Endothelial cell of umbilical vein (primary cell): ENCODE data around the gene C22orf39.

Experiments
- FOS ChIP-seq: IDR thresholded peaks from 2 replicates; pipeline ENCODE4 v1.6.1; 2011; ENCODE audit warnings: mild to moderate bottlenecking, low read length, moderate library complexity, borderline replicate concordance; ENCODE audit not compliant: insufficient read depth
- POLR2A ChIP-seq: IDR thresholded peaks from 2 replicates; pipeline ENCODE4 v1.6.1; 2012; ENCODE audit warnings: low read depth, mild to moderate bottlenecking, control low read depth, low read length
- POLR2AphosphoS5 ChIP-seq: IDR thresholded peaks from 2 replicates; pipeline ENCODE4 v1.6.1; 2012; ENCODE audit warnings: low read depth, mild to moderate bottlenecking, control low read depth, low read length, moderate library complexity; ENCODE audit not compliant: insufficient read depth
- TF ChIP-seq, protein P1 (sequence below): IDR thresholded peaks from 2 replicates; pipeline ENCODE4 v1.6.1; 2011; ENCODE audit not compliant: insufficient read depth, insufficient read length
- TF ChIP-seq, protein P2 (sequence below), 2 donors: IDR thresholded peaks; 1 replicate in 1 of 2; 2 replicates in 1 of 2; pipeline ENCODE4 v1.5.1; 2011; ENCODE audit warnings: low read length in 2 of 2, mild to moderate bottlenecking in 2 of 2, moderate library complexity in 2 of 2, control low read depth in 1 of 2, inconsistent platforms in 1 of 2, low read depth in 1 of 2; ENCODE audit not compliant: insufficient read depth in 1 of 2; ENCODE audit errors: extremely low read depth in 1 of 2

GRCh38 chr22:19432133-19432851 is 15.2 kb downstream of the C22orf39 start, which contains the start of gene MRPL40:
- TF ChIP-seq, protein P1, sequence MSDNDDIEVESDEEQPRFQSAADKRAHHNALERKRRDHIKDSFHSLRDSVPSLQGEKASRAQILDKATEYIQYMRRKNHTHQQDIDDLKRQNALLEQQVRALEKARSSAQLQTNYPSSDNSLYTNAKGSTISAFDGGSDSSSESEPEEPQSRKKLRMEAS, result peak; percentile 45
- peak; percentile 18 for TF ChIP-seq FOS
- TF ChIP-seq POLR2AphosphoS5, result peak; percentile 96
- TF ChIP-seq, protein P2, sequence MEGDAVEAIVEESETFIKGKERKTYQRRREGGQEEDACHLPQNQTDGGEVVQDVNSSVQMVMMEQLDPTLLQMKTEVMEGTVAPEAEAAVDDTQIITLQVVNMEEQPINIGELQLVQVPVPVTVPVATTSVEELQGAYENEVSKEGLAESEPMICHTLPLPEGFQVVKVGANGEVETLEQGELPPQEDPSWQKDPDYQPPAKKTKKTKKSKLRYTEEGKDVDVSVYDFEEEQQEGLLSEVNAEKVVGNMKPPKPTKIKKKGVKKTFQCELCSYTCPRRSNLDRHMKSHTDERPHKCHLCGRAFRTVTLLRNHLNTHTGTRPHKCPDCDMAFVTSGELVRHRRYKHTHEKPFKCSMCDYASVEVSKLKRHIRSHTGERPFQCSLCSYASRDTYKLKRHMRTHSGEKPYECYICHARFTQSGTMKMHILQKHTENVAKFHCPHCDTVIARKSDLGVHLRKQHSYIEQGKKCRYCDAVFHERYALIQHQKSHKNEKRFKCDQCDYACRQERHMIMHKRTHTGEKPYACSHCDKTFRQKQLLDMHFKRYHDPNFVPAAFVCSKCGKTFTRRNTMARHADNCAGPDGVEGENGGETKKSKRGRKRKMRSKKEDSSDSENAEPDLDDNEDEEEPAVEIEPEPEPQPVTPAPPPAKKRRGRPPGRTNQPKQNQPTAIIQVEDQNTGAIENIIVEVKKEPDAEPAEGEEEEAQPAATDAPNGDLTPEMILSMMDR (IDR thresholded peaks at IDR 0.05; ENCODE audit: extremely low read depth in 1 of 2, insufficient read depth in 1 of 2, low read depth in 1 of 2, low read length in 2 of 2), result no peak
- peak; percentile 95 for TF ChIP-seq POLR2A
